Measurements from ENCODE around the gene PRICKLE4. TPM values are rescaled to one million over a fixed set of nuclear protein-coding genes. Genes with fewer than 3 reads are reported as not detected.

Gene PRICKLE4
- total and polyA plus RNA-seq, 2 of the 13 experiments (the other 11 are each of a cell fraction or from before 2014, with no cell fraction given) = 0.92 to 1.2 TPM

DNA sequence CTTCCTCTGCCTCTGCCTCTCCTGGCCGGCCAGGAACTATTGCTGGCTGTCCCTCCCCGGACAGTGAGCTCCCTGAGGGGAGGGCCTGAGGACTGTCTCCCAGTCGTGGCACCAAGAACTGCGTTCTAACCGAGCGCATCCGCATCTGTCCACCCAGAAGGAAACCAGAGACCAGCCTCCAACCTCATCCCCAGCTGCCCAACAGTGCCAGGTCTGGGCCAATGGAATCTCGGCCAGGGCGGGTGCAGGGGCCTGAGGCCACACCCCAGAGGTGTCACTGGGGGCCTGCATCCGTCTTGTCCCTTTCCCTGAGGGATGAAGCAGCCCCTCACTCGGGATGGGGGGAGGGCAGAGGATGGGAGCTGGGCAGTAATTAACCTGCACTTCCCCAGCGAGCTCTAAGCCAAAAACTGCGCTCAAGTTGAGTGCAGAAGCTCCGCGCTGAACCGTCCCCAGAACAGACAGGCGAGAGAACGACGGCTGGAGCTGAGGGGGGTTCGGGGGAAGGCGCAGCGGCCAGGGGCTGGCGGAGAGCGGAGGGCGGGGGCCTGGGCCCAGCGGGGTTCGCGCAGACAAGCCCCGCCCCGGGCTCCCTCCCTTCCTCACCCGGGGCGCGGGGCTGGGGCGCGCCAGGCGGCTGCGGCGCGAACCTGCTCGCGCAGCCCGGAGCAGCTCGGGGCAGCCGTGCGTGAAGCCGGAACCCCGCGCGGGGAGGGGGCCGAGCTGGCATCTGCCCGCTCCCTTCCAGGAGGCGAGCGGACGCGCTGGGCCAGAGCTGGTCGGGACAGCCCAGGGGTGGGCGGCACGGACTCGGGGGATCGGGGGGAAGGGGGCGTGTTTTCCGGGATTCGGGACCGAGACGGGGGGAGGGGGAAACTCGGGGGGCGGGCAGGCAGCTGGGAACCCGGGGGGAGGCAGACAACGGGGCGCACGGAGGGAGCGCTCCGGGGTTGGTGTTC lies 46.6 kb upstream of the PRICKLE4 start (continued):
- TF ChIP-seq, protein P1, sequence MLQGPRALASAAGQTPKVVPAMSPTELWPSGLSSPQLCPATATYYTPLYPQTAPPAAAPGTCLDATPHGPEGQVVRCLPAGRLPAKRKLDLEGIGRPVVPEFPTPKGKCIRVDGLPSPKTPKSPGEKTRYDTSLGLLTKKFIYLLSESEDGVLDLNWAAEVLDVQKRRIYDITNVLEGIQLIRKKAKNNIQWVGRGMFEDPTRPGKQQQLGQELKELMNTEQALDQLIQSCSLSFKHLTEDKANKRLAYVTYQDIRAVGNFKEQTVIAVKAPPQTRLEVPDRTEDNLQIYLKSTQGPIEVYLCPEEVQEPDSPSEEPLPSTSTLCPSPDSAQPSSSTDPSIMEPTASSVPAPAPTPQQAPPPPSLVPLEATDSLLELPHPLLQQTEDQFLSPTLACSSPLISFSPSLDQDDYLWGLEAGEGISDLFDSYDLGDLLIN (CRISPR knock-in tag; IDR thresholded peaks at IDR 0.05; ENCODE audit: borderline replicate concordance) = no peak
- TF ChIP-seq MIER3 (CRISPR knock-in tag; IDR thresholded peaks at IDR 0.05; ENCODE audit: borderline replicate concordance) = no peak
- TF ChIP-seq, protein P2, sequence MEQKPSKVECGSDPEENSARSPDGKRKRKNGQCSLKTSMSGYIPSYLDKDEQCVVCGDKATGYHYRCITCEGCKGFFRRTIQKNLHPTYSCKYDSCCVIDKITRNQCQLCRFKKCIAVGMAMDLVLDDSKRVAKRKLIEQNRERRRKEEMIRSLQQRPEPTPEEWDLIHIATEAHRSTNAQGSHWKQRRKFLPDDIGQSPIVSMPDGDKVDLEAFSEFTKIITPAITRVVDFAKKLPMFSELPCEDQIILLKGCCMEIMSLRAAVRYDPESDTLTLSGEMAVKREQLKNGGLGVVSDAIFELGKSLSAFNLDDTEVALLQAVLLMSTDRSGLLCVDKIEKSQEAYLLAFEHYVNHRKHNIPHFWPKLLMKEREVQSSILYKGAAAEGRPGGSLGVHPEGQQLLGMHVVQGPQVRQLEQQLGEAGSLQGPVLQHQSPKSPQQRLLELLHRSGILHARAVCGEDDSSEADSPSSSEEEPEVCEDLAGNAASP (CRISPR knock-in tag; IDR thresholded peaks at IDR 0.05; ENCODE audit: borderline replicate concordance) = no peak; the same call in 1 of the 2 replicates
- TF ChIP-seq HOXA3 (CRISPR knock-in tag; IDR thresholded peaks at IDR 0.05) = peak; percentile 11; the same call in 1 of the 2 replicates
- TF ChIP-seq ASH2L (IDR thresholded peaks at IDR 0.05; ENCODE audit: insufficient read length, low read depth, low read length) = no peak
- TF ChIP-seq DMAP1 (CRISPR knock-in tag; IDR thresholded peaks at IDR 0.05) = peak; percentile 2; the same call in 1 of the 2 replicates
- no peak for TF ChIP-seq MBD4 (IDR thresholded peaks at IDR 0.05; ENCODE audit: borderline replicate concordance, low read length)
- TF ChIP-seq YEATS2 (CRISPR knock-in tag; IDR thresholded peaks at IDR 0.05; ENCODE audit: borderline replicate concordance) = peak; percentile 36; the same call in 1 of the 2 replicates
- TF ChIP-seq FOXP1 (IDR thresholded peaks at IDR 0.05) = no peak
- TF ChIP-seq FOXP1 (CRISPR knock-in tag; IDR thresholded peaks at IDR 0.05) = no peak
- no peak for TF ChIP-seq ZNF253 (CRISPR knock-in tag; IDR thresholded peaks at IDR 0.05; ENCODE audit: borderline replicate concordance)
- TF ChIP-seq ZNF543 (CRISPR knock-in tag; IDR thresholded peaks at IDR 0.05) = no peak
- TF ChIP-seq, protein P3, sequence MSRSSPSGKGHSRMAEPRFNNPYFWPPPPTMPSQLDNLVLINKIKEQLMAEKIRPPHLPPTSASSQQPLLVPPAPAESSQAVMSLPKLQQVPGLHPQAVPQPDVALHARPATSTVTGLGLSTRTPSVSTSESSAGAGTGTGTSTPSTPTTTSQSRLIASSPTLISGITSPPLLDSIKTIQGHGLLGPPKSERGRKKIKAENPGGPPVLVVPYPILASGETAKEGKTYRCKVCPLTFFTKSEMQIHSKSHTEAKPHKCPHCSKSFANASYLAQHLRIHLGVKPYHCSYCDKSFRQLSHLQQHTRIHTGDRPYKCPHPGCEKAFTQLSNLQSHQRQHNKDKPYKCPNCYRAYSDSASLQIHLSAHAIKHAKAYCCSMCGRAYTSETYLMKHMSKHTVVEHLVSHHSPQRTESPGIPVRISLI (CRISPR knock-in tag; IDR thresholded peaks at IDR 0.05; ENCODE audit: borderline replicate concordance) = no peak
- no peak; the same call in 1 of the 2 replicates for TF ChIP-seq BCL6 (CRISPR knock-in tag; IDR thresholded peaks at IDR 0.05)
- no peak for TF ChIP-seq U2AF2 (IDR thresholded peaks at IDR 0.05; ENCODE audit: low read depth, low read length)
- TF ChIP-seq, protein P4, sequence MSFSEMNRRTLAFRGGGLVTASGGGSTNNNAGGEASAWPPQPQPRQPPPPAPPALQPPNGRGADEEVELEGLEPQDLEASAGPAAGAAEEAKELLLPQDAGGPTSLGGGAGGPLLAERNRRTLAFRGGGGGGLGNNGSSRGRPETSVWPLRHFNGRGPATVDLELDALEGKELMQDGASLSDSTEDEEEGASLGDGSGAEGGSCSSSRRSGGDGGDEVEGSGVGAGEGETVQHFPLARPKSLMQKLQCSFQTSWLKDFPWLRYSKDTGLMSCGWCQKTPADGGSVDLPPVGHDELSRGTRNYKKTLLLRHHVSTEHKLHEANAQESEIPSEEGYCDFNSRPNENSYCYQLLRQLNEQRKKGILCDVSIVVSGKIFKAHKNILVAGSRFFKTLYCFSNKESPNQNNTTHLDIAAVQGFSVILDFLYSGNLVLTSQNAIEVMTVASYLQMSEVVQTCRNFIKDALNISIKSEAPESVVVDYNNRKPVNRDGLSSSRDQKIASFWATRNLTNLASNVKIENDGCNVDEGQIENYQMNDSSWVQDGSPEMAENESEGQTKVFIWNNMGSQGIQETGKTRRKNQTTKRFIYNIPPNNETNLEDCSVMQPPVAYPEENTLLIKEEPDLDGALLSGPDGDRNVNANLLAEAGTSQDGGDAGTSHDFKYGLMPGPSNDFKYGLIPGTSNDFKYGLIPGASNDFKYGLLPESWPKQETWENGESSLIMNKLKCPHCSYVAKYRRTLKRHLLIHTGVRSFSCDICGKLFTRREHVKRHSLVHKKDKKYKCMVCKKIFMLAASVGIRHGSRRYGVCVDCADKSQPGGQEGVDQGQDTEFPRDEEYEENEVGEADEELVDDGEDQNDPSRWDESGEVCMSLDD (CRISPR knock-in tag; IDR thresholded peaks at IDR 0.05; ENCODE audit: borderline replicate concordance) = peak; percentile 77; the same call in 1 of the 2 replicates
- TF ChIP-seq ZNF670 (CRISPR knock-in tag; IDR thresholded peaks at IDR 0.05; ENCODE audit: borderline replicate concordance) = no peak
- TF ChIP-seq ZC3H13 (CRISPR knock-in tag; IDR thresholded peaks at IDR 0.05) = peak; percentile 18; the same call in 1 of the 2 replicates
- TF ChIP-seq, protein P5, sequence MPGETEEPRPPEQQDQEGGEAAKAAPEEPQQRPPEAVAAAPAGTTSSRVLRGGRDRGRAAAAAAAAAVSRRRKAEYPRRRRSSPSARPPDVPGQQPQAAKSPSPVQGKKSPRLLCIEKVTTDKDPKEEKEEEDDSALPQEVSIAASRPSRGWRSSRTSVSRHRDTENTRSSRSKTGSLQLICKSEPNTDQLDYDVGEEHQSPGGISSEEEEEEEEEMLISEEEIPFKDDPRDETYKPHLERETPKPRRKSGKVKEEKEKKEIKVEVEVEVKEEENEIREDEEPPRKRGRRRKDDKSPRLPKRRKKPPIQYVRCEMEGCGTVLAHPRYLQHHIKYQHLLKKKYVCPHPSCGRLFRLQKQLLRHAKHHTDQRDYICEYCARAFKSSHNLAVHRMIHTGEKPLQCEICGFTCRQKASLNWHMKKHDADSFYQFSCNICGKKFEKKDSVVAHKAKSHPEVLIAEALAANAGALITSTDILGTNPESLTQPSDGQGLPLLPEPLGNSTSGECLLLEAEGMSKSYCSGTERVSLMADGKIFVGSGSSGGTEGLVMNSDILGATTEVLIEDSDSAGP (CRISPR knock-in tag; IDR thresholded peaks at IDR 0.05; ENCODE audit: borderline replicate concordance) = peak; percentile 82; the same call in 1 of the 2 replicates
- TF ChIP-seq ZNF772 (CRISPR knock-in tag; IDR thresholded peaks at IDR 0.05) = peak; percentile 77; the same call in 1 of the 2 replicates

Data from HepG2 (cell line).